ENCODE measurements around the gene MATK. TPM values are rescaled to one million over a fixed set of nuclear protein-coding genes. Genes with fewer than 3 reads are reported as not detected.

Gene MATK, protein sequence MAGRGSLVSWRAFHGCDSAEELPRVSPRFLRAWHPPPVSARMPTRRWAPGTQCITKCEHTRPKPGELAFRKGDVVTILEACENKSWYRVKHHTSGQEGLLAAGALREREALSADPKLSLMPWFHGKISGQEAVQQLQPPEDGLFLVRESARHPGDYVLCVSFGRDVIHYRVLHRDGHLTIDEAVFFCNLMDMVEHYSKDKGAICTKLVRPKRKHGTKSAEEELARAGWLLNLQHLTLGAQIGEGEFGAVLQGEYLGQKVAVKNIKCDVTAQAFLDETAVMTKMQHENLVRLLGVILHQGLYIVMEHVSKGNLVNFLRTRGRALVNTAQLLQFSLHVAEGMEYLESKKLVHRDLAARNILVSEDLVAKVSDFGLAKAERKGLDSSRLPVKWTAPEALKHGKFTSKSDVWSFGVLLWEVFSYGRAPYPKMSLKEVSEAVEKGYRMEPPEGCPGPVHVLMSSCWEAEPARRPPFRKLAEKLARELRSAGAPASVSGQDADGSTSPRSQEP
- total RNA-seq: 0.50 and 1.2 TPM in 2 replicates

DNA sequence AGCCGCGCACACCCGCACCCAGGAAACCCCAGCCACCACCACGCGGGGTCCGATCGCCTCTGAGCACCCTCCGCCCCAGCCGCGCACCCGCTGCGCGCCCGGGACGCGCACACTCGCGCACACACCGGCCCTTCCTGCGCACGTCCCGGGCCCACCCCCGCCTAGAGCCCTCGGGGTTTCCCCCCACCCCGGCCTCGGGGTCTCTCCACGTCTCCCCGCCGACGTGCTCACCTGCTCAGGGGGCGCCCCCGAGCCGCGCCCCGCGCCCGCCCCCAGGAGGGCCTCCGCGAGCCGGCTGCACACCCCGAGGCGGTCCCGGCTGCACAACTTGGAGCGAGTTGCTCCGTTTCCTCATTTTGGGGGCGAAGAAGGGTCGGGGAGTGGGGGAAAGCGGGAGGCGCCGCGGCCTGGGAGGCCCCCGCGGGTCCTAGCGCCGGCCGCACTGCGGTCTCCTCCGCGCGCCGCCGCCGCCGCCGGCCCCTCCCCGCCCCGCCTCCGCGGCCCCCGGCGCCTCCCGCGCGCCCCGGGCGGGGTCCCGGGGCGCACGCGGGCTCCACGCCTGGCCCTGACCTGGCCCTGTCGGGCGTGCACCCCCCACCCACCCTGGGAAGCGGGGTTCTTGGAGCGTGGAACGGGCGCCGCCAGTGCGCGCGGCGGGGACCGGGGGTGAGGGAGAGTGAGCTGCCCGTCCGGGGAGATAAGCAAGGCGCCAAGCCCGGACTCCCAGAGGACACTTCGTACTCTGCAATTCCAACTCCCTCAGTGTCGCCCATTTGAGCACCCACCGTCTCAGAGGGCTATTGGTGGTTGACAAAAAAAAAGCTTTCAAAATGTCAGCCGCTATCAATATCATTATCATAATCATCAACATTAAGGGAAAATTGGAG, at the start of gene MATK:
Gene MATK (minus strand): TSS at position 444 of the 887 bp plus-strand sequence. CDS start 1,246 bp downstream, outside the sequence.
- no peak within 1 kb of the TSS for H3K4me3 ChIP-seq (ENCODE audit: low read depth, low read length)
- H3K36me3 ChIP-seq (ENCODE audit: control insufficient read depth, insufficient read depth, low read length): no peaks in the 10 kb centered on the region
- peaks cover 31% of the 10 kb centered on the region for H3K27me3 ChIP-seq (ENCODE audit: control insufficient read depth, insufficient read depth, low read length)
- no peak for DNase-seq (ENCODE audit: low read depth)
- TF ChIP-seq, protein P1, sequence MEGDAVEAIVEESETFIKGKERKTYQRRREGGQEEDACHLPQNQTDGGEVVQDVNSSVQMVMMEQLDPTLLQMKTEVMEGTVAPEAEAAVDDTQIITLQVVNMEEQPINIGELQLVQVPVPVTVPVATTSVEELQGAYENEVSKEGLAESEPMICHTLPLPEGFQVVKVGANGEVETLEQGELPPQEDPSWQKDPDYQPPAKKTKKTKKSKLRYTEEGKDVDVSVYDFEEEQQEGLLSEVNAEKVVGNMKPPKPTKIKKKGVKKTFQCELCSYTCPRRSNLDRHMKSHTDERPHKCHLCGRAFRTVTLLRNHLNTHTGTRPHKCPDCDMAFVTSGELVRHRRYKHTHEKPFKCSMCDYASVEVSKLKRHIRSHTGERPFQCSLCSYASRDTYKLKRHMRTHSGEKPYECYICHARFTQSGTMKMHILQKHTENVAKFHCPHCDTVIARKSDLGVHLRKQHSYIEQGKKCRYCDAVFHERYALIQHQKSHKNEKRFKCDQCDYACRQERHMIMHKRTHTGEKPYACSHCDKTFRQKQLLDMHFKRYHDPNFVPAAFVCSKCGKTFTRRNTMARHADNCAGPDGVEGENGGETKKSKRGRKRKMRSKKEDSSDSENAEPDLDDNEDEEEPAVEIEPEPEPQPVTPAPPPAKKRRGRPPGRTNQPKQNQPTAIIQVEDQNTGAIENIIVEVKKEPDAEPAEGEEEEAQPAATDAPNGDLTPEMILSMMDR (IDR thresholded peaks at IDR 0.05; ENCODE audit: insufficient read depth, low read length, poor library complexity, severe bottlenecking): no peak

DNA sequence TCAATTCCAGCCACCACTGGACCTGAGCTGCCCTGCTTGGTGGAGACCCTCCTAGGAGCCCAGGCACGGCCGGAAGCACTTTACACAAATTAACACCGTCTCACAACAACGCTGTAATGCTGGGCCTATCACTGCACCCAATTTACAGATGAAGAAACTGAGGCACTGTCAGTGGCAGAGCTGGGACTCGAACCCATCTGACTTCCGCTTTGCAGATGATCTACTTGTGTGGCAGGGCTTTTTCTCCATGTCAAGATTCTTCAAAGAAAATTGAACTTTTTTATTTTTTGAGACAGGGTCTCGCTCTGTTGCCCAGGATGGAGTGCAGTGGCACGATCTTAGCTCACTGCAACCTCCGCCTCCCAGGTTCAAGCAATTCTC, 48.9 kb upstream of the MATK start:
- no peaks in the 10 kb centered on the region for H3K36me3 ChIP-seq (ENCODE audit: control insufficient read depth, insufficient read depth, low read length)
- H3K4me3 ChIP-seq (ENCODE audit: low read depth, low read length): no peak overlapping the region
- no peak for DNase-seq (ENCODE audit: low read depth)
- TF ChIP-seq, protein P1 (IDR thresholded peaks at IDR 0.05; ENCODE audit: insufficient read depth, low read length, poor library complexity, severe bottlenecking): no peak
- peaks cover 25% of the 10 kb centered on the region for H3K27me3 ChIP-seq (ENCODE audit: control insufficient read depth, insufficient read depth, low read length)

DNA sequence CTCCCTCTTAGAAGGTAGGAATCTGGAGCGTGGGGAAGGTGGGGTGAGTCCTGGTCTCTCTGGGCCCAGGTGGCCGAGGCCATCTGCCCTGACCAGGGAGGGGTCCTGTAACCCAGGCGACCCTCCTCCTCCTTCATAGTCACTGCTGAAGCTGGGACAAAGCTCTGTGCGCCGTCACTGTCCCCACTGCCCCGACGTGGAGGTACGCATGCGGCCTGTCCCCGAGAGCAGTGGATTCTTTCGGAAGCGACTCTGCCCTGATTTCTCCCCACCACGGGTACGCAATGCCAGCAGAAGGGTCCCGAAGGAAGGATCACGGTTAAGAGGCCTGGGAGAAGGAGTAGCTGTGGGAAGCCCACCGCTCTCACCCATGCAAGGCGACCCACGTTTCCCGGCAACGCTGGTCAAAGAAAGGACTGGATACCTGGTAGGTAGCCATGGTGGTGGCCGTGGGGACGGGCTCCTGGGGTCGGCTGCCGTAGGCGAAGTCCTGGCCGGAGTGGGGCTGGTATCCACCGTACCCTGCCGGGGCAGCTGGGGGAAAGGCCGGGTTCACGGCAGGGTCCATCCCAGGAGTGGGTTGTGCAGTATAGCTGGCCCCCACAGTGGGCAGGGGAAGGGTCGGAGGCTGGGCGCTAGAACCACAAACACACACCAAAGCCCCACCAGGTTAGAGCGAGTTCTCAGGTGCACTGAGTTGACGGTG, 48.3 kb upstream of the MATK start:
- no peak overlapping the region for H3K4me3 ChIP-seq (ENCODE audit: low read depth, low read length)
- TF ChIP-seq, protein P1 (IDR thresholded peaks at IDR 0.05; ENCODE audit: insufficient read depth, low read length, poor library complexity, severe bottlenecking): no peak
- no peaks in the 10 kb centered on the region for H3K36me3 ChIP-seq (ENCODE audit: control insufficient read depth, insufficient read depth, low read length)
- no peak for DNase-seq (ENCODE audit: low read depth)
- H3K27me3 ChIP-seq (ENCODE audit: control insufficient read depth, insufficient read depth, low read length): peaks cover 20% of the 10 kb centered on the region

DNA sequence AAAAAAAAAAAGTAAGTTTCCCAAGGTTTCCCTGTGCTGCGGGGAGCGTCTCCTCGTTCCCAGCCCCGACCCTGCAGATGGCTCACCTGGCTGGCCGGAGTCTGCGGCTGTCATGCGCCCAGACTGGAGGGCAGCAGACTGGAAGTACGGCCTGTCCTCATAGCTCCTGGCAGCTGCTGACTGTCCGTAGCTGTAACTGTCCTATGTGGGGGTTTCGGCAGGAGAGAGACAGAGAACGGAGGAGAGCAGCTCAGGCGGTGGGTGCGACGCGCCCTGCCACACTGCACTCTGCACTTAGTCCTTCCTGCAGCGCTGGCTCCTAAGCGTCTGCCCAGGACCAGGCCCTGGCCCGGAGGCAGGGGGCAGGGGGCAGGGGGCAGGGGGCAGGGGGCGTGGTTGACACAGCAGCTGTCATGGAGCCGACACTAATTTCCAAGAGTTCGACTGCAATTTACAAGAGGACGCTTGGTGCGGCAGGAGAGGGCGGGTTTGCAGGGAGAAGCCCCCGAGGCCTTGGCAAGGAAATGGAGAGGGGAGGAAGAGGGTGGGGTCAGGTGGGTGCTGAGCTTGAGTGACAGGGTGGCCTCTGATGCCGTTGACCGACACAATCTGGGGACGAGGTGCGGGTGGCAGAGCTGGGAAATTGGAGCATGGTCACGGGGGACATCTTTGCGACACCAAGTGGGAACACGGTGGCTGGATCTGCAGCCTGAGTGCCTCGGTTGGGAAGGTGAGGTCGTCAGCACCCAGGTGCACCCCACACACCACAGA, 47.6 kb upstream of the MATK start:
- TF ChIP-seq, protein P1 (IDR thresholded peaks at IDR 0.05; ENCODE audit: insufficient read depth, low read length, poor library complexity, severe bottlenecking): no peak
- peaks cover 20% of the 10 kb centered on the region for H3K27me3 ChIP-seq (ENCODE audit: control insufficient read depth, insufficient read depth, low read length)
- no peaks in the 10 kb centered on the region for H3K36me3 ChIP-seq (ENCODE audit: control insufficient read depth, insufficient read depth, low read length)
- no peak for DNase-seq (ENCODE audit: low read depth)
- H3K4me3 ChIP-seq (ENCODE audit: low read depth, low read length): no peak overlapping the region

DNA sequence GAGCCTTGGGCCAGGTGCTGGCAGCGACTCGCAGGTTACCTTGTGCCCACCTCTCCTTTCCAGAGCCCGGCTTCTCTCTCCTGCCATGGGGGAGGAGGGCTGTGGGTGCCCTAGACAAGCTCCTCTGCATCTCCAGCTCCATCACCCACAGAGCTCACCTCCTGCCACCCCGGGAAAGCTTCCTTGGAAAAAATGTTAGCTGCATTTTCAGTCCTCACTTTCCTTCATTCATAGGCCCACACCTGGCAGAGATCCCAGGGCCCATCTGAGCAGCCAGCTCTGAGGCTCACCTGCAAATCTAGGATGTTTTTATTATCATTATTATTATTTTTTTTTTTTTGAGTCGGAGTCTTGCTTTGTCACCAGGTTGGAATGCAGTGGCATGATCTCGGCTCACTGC, 45.8 kb upstream of the MATK start:
- TF ChIP-seq, protein P1 (IDR thresholded peaks at IDR 0.05; ENCODE audit: insufficient read depth, low read length, poor library complexity, severe bottlenecking): no peak
- Histone ChIP-seq H3K36me3 (ENCODE audit: control insufficient read depth, insufficient read depth, low read length) (no peaks in the 10 kb centered on the region), H3K4me3 (ENCODE audit: low read depth, low read length) (no peak overlapping the region), H3K27me3 (ENCODE audit: control insufficient read depth, insufficient read depth, low read length) (peaks cover 20% of the 10 kb centered on the region)
- no peak for DNase-seq (ENCODE audit: low read depth)

All from kidney epithelial cell (primary cell).